GM18867 (cell line): ENCODE data around the gene GNAI2.
"Not testable (repeated sequence)": the region's sequence is repeated elsewhere in the genome, so short reads cannot be mapped to it uniquely, and the experiment has no call there.

Experiments used
- ATAC-seq: cut with Tn5 transposase; IDR thresholded peaks from one replicate; pipeline ENCODE4 v1.9.1; 2021; ENCODE audit warnings: mild to moderate bottlenecking, moderate library complexity; ENCODE audit not compliant: unreplicated experiment

The GNAI2 gene

GRCh38 chr3:50244813-50245212, 8.8 kb downstream of the GNAI2 start:
- not testable (repeated sequence) for ATAC-seq

GRCh38 chr3:50245251-50245745, 9.3 kb downstream of the GNAI2 start:
- no peak for ATAC-seq

- ATAC-seq: peak; percentile 69
Observed at GRCh38 chr3:50245831-50246516, 10.0 kb downstream of the GNAI2 start.

GRCh38 chr3:50246517-50246954, 10.5 kb downstream of the GNAI2 start:
- ATAC-seq: peak; percentile 30

GRCh38 chr3:50248387-50248786, 12.4 kb downstream of the GNAI2 start:
- no peak for ATAC-seq

- ATAC-seq: no peak
Observed at GRCh38 chr3:50249457-50249856, 13.5 kb downstream of the GNAI2 start.

GRCh38 chr3:50250514-50250913, 14.5 kb downstream of the GNAI2 start:
- no peak for ATAC-seq

- ATAC-seq: no peak
Observed at GRCh38 chr3:50251220-50251619, 15.2 kb downstream of the GNAI2 start.

- no peak for ATAC-seq
Observed at GRCh38 chr3:50254577-50255250, 18.7 kb downstream of the GNAI2 start.

- ATAC-seq: no peak
Observed at GRCh38 chr3:50255251-50255615, 19.2 kb downstream of the GNAI2 start.

- no peak for ATAC-seq
Observed at GRCh38 chr3:50256978-50257890, 21.2 kb downstream of the GNAI2 start.

GRCh38 chr3:50258029-50258680, 22.2 kb downstream of the GNAI2 start:
- no peak for ATAC-seq

GRCh38 chr3:50258979-50259378, 23.0 kb downstream of the GNAI2 start:
- no peak for ATAC-seq

- peak; percentile 7 for ATAC-seq
Observed at GRCh38 chr3:50259432-50260026, 23.5 kb downstream of the GNAI2 start.

- ATAC-seq: peak; percentile 87
Observed at GRCh38 chr3:50260027-50260941, 24.3 kb downstream of the GNAI2 start.

GRCh38 chr3:50260942-50261441, 25.0 kb downstream of the GNAI2 start:
- ATAC-seq: no peak

- no peak for ATAC-seq
Observed at GRCh38 chr3:50261505-50261904, 25.5 kb downstream of the GNAI2 start.

GRCh38 chr3:50262200-50262599, 26.2 kb downstream of the GNAI2 start:
- not testable (repeated sequence) for ATAC-seq

- no peak for ATAC-seq
Observed at GRCh38 chr3:50262778-50263177, 26.8 kb downstream of the GNAI2 start.
